ENCODE results near the gene MAPK8IP3. TPM values are rescaled to one million over a fixed set of nuclear protein-coding genes. Genes with fewer than 3 reads are reported as not detected.

The MAPK8IP3 gene
- total RNA-seq, 1 experiment from 2014 or later = 77.4 TPM

DNA sequence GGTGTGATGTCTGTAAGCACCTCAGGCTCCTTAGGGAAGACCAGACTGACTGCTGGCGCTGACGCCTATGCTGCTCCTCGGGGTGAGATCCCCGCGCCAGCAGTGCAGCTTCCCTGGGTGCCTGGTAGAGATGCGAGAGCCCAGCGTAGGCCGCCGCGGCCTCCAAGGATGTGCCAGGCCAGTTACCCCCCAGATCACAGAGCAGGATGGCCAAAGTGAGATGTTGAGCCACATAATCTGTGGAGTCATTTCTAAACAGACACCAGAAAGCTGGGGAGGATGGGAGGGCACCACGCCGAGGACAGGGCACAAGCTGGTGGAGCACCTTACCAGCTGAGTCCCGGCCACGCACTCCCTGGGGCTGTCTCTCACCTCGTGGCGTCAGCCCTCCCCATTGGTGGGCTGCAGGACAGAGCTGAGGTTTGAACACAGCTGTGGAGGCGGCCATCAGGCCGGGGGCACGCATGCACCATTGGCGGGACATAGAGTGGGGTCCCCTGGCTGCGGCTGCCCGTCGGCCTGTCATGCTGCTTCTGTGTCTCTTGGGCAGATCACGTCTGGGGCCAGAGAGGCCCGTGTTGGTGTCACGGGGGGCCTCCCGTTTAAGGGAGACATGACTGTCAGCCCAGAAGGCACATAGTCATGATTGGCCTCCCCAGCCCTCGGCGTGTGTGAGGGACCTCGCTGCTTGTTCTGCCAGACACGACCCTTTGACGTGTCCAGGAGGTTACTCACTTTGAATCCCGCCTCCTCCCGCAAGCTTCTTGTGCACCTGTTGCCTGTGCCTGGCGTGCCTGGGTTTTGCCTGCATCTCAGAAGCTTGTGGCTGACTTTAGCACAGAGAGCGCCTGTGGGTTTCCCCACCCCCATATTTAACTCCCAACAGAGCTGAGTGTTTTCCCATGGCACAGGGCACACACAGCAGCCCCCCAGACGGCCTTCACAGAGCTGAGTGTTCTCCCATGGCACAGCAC lies 21.9 kb downstream of the MAPK8IP3 start:
- Mint-ChIP-seq H3K4me3 (ENCODE audit: unreplicated experiment) (no peak overlapping the region), H3K4me1 (ENCODE audit: insufficient read depth, unreplicated experiment) (no peaks in the 10 kb centered on the region), H3K9me3 (ENCODE audit: unreplicated experiment) (no peaks in the 10 kb centered on the region), H3K36me3 (ENCODE audit: insufficient read depth, unreplicated experiment) (peaks cover 56% of the 10 kb centered on the region), H3K27ac (ENCODE audit: low read depth, unreplicated experiment) (no peak overlapping the region), H3K27me3 (ENCODE audit: insufficient read depth, unreplicated experiment) (no peaks in the 10 kb centered on the region)
- TF ChIP-seq, protein P1, sequence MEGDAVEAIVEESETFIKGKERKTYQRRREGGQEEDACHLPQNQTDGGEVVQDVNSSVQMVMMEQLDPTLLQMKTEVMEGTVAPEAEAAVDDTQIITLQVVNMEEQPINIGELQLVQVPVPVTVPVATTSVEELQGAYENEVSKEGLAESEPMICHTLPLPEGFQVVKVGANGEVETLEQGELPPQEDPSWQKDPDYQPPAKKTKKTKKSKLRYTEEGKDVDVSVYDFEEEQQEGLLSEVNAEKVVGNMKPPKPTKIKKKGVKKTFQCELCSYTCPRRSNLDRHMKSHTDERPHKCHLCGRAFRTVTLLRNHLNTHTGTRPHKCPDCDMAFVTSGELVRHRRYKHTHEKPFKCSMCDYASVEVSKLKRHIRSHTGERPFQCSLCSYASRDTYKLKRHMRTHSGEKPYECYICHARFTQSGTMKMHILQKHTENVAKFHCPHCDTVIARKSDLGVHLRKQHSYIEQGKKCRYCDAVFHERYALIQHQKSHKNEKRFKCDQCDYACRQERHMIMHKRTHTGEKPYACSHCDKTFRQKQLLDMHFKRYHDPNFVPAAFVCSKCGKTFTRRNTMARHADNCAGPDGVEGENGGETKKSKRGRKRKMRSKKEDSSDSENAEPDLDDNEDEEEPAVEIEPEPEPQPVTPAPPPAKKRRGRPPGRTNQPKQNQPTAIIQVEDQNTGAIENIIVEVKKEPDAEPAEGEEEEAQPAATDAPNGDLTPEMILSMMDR (IDR thresholded peaks at IDR 0.05; ENCODE audit: unreplicated experiment) = no peak
- no peak for DNase-seq (ENCODE audit: unreplicated experiment)
- ChIA-PET CTCF (interaction anchor here (1.1 kb wide), 1 partner anchor 21 kb away, joined by 8 read pairs; the partner anchor contains the start of gene MAPK8IP3), POLR2A (interaction anchor here (1.0 to 1.5 kb wide), 2 partner anchors 18 to 53 kb away, joined by 3 to 6 read pairs; no protein-coding TSS in a partner anchor)
- intact Hi-C loops (cut with micrococcal nuclease) = no loop called here
- BruUV-seq (replicated peaks) = no TSS peak

DNA sequence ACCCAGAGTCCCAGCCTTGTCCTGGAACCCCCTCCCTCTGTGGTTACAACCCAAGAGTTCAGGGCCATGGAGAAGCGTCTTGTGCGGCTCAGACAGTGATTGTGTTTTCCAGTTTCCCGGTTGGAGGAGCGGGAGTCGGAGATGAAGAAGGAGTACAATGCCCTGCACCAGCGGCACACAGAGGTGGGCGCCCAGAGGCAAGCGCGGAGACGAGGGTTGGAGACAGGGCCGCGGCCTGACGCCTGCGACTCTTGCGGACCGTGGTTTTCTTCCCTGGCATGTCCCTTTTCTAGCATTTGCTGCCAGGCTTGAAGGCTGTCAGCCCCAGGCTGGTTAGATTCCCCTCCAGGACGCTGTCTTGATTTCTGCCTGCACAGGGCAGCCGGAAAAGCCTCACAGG lies 23.0 kb downstream of the MAPK8IP3 start:
- H3K4me1 Mint-ChIP-seq (ENCODE audit: insufficient read depth, unreplicated experiment) = no peaks in the 10 kb centered on the region

DNA sequence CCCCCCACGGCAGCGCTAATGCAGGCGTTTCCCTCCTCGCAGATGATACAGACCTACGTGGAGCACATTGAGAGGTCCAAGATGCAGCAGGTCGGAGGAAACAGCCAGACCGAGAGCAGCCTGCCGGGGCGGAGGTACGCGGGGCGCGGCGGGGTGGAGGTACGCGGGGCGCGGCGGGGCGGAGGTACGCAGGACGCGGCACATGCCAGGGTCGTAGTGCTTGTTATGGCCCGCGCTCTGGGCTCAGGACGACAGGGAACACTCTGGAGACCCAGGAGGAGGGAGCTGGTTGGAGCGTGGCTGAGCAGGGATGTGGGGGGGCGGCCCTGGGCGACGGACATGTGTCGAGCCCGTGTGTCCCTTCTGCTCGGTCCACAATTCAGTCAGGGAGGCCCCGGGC lies 23.4 kb downstream of the MAPK8IP3 start:
- H3K4me1 Mint-ChIP-seq (ENCODE audit: insufficient read depth, unreplicated experiment) = no peaks in the 10 kb centered on the region
- no peak for DNase-seq (ENCODE audit: unreplicated experiment)
- ChIA-PET POLR2A (interaction anchor here (1.0 kb wide), 1 partner anchor 92 kb away, joined by 3 read pairs; no protein-coding TSS in a partner anchor), CTCF (no interaction called here)
- no TSS peak for BruUV-seq (replicated peaks)
- H3K36me3 Mint-ChIP-seq (ENCODE audit: insufficient read depth, unreplicated experiment) = peaks cover 58% of the 10 kb centered on the region
- intact Hi-C loops (cut with micrococcal nuclease) = no loop called here
- no peak overlapping the region for H3K27ac Mint-ChIP-seq (ENCODE audit: low read depth, unreplicated experiment)
- TF ChIP-seq, protein P1 (IDR thresholded peaks at IDR 0.05; ENCODE audit: unreplicated experiment) = no peak
- no peaks in the 10 kb centered on the region for H3K27me3 Mint-ChIP-seq (ENCODE audit: insufficient read depth, unreplicated experiment)
- no peak overlapping the region for H3K4me3 Mint-ChIP-seq (ENCODE audit: unreplicated experiment)
- no peaks in the 10 kb centered on the region for H3K9me3 Mint-ChIP-seq (ENCODE audit: unreplicated experiment)

More for the DNA sequence above, 23.0 kb downstream of the MAPK8IP3 start:
- DNase-seq (ENCODE audit: unreplicated experiment) = no peak
- TF ChIP-seq, protein P1 (IDR thresholded peaks at IDR 0.05; ENCODE audit: unreplicated experiment) = no peak
- Mint-ChIP-seq H3K36me3 (ENCODE audit: insufficient read depth, unreplicated experiment) (peaks cover 57% of the 10 kb centered on the region), H3K27me3 (ENCODE audit: insufficient read depth, unreplicated experiment) (no peaks in the 10 kb centered on the region), H3K4me3 (ENCODE audit: unreplicated experiment) (no peak overlapping the region), H3K9me3 (ENCODE audit: unreplicated experiment) (no peaks in the 10 kb centered on the region), H3K27ac (ENCODE audit: low read depth, unreplicated experiment) (no peak overlapping the region)
- CTCF ChIA-PET = no interaction called here
- POLR2A ChIA-PET = interaction anchor here (1.0 to 1.5 kb wide), 3 partner anchors 17 to 92 kb away, joined by 3 to 6 read pairs (median 3); no protein-coding TSS in a partner anchor
- BruUV-seq (replicated peaks) = no TSS peak
- intact Hi-C loops (cut with micrococcal nuclease) = no loop called here

DNA sequence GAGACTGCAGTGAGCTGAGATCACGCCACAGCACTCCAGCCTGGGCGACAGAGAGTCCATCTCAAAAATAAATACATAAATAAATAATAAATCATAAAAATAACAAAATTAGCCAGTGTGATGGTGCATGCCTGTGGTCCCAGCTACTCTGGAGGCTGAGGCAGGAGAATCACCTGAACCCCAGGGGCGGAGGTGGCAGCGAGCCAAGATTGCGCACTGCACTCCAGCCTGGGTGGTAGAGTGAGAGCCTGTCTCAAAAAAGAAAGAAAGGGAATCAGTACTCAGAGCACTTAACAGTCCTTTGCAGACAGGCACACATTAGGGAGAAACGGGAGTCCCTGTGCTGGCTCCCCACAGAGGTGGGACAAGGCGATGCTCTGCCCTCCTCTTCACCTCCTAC lies 25.1 kb downstream of the MAPK8IP3 start:
- Mint-ChIP-seq H3K36me3 (ENCODE audit: insufficient read depth, unreplicated experiment) (peaks cover 48% of the 10 kb centered on the region), H3K27ac (ENCODE audit: low read depth, unreplicated experiment) (no peak overlapping the region), H3K9me3 (ENCODE audit: unreplicated experiment) (no peaks in the 10 kb centered on the region), H3K27me3 (ENCODE audit: insufficient read depth, unreplicated experiment) (no peaks in the 10 kb centered on the region), H3K4me3 (ENCODE audit: unreplicated experiment) (no peak overlapping the region), H3K4me1 (ENCODE audit: insufficient read depth, unreplicated experiment) (no peaks in the 10 kb centered on the region)
- POLR2A ChIA-PET = interaction anchor here (0.6 to 1.0 kb wide), 2 partner anchors 13 to 51 kb away, joined by 3 read pairs; partner anchors contain the start of genes NUBP2 and SPSB3
- TF ChIP-seq, protein P1 (IDR thresholded peaks at IDR 0.05; ENCODE audit: unreplicated experiment) = no peak
- no TSS peak for BruUV-seq (replicated peaks)
- CTCF ChIA-PET = interaction anchor here (0.7 kb wide), 1 partner anchor 79 kb away, joined by 3 read pairs; no protein-coding TSS in a partner anchor
- intact Hi-C loops (cut with micrococcal nuclease) = no loop called here
- no peak for DNase-seq (ENCODE audit: unreplicated experiment)

Data from MCF 10A (cell line).